ENCODE measurements around the gene TOE1.
"Not testable (repeated sequence)": the region's sequence is repeated elsewhere in the genome, so short reads cannot be mapped to it uniquely, and the experiment has no call there.

The TOE1 gene

DNA sequence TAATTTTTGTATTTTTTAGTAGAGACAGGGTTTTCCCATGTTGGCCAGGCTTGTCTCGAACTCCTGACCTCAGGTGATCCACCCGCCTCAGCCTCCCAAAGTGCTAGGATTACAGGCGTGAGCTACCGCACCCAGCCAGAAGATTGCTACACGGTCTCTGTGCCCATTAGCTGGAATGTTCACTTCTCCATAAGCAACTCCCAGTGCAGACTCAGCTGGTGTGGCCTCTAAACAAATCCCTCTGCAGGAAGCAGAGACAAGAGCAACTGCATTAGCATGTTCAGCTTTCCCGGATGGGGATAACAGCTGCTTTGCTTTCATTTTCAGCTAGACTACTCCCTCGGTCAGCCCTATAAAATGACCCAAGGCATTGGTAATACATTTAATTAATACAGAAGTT lies 21.0 kb downstream of the TOE1 start:
- peak; percentile 88 for DNase-seq

DNA sequence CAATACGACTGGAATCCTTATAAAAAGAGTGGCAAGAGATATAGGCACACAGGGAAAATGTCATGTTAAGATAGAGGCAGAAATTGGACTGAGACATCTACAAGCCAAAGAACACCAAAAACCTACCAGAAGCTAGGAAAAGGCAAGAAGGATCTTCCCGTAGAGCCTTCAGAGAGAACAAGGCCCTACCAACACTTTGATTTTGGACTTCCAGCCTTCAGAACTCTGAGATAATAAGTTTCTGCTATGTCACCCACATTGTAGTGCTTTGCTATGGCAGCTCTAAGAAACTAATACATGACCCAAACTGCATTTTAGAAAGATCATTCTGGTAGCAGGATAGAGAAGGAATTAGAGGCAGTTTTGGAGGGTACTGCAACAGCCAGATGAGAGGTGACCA lies 24.3 kb downstream of the TOE1 start:
- no peak for DNase-seq

DNA sequence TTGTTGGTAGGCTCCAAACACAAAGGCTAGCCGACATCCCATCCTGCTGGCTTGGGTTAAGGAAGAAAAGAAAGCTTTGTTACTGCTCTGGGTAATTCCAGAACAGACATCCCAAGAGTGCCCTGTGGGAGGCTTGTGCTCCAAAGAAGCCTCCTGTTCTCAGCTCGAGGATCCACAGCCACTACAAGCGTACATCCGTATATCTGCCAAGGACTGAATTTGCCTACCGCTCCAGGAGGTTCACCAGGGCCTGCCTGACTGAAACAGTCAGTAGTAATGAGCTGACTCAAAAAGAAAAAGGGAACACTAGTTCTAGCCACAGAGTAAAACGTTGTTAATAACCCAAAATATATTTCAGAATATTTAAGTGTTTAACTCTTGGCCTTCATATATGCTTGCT lies 25.1 kb downstream of the TOE1 start:
- DNase-seq: no peak

GRCh38 chr1:45370575-45370974 lies 30.6 kb downstream of the TOE1 start:
- DNase-seq: no peak

DNA sequence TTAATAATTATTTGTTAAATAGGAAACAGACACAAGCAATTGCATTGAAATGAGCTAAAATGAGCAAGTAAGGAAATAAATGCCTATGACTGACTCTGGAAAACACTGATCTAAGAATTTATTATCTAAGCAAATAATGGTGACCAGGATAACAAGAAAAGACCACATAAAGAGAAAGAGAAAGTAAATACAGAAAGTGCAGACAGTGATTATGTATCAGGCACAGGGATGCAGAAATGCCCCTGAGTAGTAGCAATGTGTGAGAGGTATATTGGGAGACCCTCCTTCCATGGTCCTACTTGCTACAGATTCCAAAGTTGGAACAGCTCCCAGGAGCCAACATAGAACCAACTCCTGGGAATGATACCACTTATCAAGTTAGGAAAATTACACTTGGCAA lies 33.6 kb downstream of the TOE1 start:
- no peak for DNase-seq

GRCh38 chr1:45375104-45376090 lies 35.4 kb downstream of the TOE1 start:
- DNase-seq: no peak

DNA sequence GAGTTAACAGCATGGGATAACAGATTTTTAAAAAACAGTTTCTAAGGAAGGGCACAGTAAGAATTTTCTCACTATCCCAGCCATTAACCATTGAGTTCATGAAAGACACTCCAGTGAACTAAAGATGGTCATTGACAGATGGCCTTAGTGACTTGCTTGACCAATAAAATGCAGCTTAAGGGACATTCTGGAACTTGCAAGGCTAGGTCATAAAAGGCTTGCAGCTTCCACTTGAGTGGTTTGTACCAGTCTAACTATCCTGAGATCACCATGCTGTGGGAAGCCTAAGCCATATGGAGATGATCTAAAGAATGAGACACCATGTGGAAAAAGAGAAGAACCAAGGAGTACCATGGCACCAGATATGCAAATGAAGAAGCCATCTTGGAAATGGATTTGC lies 38.2 kb downstream of the TOE1 start:
- no peak for DNase-seq

DNA sequence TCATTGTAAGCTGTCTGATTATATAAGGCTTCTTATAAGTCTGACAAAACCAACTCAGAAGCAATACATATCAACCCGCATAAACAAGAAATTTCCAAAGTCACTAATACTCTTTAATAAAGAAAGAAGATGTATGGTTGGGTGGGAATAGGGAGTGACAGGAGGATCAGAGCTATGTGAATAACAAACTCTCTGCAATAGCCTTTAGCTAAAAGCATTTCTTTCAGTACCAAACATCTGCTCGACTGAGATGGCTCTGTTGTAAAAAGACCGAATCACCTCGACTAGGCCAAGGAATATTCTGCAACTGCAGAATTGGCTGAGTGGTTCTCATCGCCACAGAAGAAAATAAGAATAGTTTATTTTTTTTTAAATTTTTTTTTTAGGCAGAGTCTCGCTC lies 39.6 kb downstream of the TOE1 start:
- no peak for DNase-seq

DNA sequence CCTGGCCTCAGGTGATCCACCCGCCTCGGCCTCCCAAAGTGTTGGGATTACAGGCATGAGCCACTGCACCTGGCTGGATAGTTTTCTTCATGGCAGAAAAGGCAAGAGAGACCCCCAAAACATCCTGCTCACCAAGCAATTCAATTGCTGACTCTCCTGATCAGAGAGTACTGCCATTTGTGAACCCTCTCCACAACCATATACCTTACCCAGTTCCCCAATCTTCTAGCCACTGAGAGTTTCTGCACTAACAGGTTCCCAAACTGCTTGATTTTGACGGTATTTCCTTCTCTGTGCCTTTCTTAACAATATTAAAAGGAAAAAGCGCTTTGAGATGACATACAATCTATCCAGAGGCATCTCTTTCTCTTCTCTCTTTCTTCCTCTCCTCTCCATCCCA lies 40.2 kb downstream of the TOE1 start:
- DNase-seq: no peak

DNA sequence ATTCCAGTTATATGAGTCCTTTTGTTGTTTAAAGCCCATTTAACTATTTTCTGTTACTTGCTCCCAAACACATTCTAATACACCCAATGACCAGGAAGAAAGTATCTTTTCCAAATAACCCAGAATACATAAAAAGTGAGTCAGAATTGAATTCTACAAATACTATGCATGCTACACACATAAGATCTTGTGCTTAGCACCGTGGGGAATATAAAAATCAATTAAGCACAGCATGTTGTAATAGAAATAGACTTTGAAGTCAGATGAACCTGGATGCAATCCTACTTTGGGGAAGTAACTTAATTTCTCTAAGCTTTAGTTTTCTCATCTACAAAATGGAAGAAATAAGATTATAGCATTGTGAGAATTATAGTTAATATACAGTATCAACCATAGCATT lies 40.8 kb downstream of the TOE1 start:
- DNase-seq: no peak

- DNase-seq: no peak
Observed at GRCh38 chr1:45381243-45381642, 41.3 kb downstream of the TOE1 start.

GRCh38 chr1:45383191-45383590 lies 43.2 kb downstream of the TOE1 start:
- DNase-seq: no peak

DNA sequence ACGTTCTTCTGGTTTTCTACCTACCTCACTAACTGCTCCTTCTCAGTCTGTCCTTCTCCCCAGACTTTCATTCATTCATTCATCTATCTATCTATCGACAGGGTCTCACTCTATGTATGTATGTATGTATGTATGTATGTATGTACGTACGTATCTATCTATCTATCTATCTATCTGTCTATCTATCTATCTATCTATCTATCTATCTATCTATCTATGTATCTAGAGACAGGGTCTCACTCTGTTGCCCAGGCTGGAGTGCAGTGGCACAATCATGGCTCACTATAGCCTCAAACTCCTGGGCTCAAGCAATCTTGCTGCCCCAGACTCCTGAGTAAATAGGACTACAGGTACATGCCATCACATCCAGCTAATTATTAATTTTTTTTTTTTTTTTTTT lies 44.2 kb downstream of the TOE1 start:
- DNase-seq: not testable (repeated sequence)

DNA sequence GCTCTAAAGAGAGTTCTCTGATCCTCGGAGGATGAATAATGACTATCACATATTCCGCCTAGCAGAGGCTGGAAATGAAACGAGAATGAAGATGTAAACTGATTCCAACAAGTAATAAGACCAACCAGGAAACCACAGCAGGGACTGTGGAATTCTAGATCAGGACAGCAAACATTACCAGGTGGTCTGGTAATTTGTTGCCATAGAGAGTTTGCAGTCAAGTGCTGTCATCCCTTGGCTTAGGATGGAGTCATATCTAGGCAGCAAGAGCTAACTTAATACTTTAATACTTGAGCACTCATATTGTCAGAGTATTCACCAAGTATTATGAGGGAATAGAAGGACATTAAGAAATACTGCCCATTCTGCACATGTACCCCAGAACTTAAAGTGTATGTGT lies 45.3 kb downstream of the TOE1 start:
- peak; percentile 88 for DNase-seq

DNA sequence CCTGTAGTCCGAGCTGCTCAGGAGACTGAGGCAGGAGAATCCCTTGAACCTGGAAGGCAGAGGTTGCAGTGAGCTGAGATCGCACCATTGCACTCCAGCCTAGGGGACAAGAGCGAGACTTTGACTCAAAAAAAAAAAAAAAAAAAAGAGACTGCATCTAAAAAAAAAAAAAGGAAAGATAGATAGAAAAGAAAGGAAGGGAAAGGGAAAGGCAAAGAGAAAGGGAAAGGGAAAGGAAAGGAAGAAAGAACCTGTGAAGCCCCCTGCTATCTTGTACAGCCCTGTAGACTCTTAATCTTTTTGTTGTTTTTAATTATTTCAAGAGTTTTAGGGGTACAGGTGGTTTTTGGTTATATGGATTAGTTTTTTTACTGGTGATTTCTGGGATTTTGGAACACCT lies 46.2 kb downstream of the TOE1 start:
- no peak for DNase-seq
